ENCODE results near the gene SBNO2. TPM values are rescaled to one million over a fixed set of nuclear protein-coding genes. Genes with fewer than 3 reads are reported as not detected.

Gene SBNO2
- total RNA-seq, 3 donors from 2014 or later = 58.0 to 86.6 (median 74.6) TPM

GRCh38 chr19:1167687-1168571 is 6.1 kb downstream of the SBNO2 start:
- no peak for ATAC-seq
- H3K4me3 ChIP-seq = no peak overlapping the region
- H3K4me1 ChIP-seq (ENCODE audit: low read depth) = peaks cover 9% of the 10 kb centered on the region
- TF ChIP-seq CTCF (IDR thresholded peaks at IDR 0.05) = no peak
- intact Hi-C loops (cut with DNase I, micrococcal nuclease) = no loop called here
- no peak for DNase-seq
- no peaks in the 10 kb centered on the region for H3K9me3 ChIP-seq
- H3K36me3 ChIP-seq (ENCODE audit: low read depth) = no peaks in the 10 kb centered on the region

GRCh38 chr19:1166872-1167573 is 7.0 kb downstream of the SBNO2 start:
- TF ChIP-seq CTCF (IDR thresholded peaks at IDR 0.05) = no peak
- Histone ChIP-seq H3K4me3 (no peak overlapping the region), H3K36me3 (ENCODE audit: low read depth) (no peaks in the 10 kb centered on the region), H3K9me3 (no peaks in the 10 kb centered on the region), H3K4me1 (ENCODE audit: low read depth) (peaks cover 8% of the 10 kb centered on the region)
- no peak for DNase-seq
- ATAC-seq = no peak
- intact Hi-C loops (cut with DNase I, micrococcal nuclease) = no loop called here

GRCh38 chr19:1164684-1165531 is 9.2 kb downstream of the SBNO2 start:
- no peaks in the 10 kb centered on the region for H3K9me3 ChIP-seq
- DNase-seq (peak in 1 of 3 donors; percentile 71), ATAC-seq (peak; percentile 51)
- intact Hi-C loops (cut with DNase I, micrococcal nuclease) = no loop called here
- no peak overlapping the region for H3K4me3 ChIP-seq
- peaks cover 6% of the 10 kb centered on the region for H3K4me1 ChIP-seq (ENCODE audit: low read depth)
- H3K36me3 ChIP-seq (ENCODE audit: low read depth) = no peaks in the 10 kb centered on the region
- TF ChIP-seq CTCF (IDR thresholded peaks at IDR 0.05) = no peak

- Histone ChIP-seq H3K4me1 (ENCODE audit: low read depth) (no peaks in the 10 kb centered on the region), H3K4me3 (no peak overlapping the region), H3K9me3 (no peaks in the 10 kb centered on the region), H3K36me3 (ENCODE audit: low read depth) (no peaks in the 10 kb centered on the region)
- TF ChIP-seq CTCF (IDR thresholded peaks at IDR 0.05) = no peak
- no peak for DNase-seq
- intact Hi-C loops (cut with DNase I, micrococcal nuclease) = no loop called here
- ATAC-seq = peak; percentile 53
Measured at GRCh38 chr19:1163934-1164683, 10.0 kb downstream of the SBNO2 start.

Data from mucosa of descending colon (tissue), 3 donors.